ACC112 (cell line): ENCODE results near the gene DCP1B.

ENCODE experiments used
- H2AFZ ChIP-seq: fragments of 200-600 bp; sonication (generic); one replicate; pipeline ENCODE4 v1.6.0; 2017; ENCODE audit warnings: antibody characterized with exemption, low read length; ENCODE audit not compliant: unreplicated experiment
- H3K27ac ChIP-seq: fragments of 200-600 bp; sonication (generic); 2 replicates; pipeline ENCODE4 v1.5.1; 2014; ENCODE audit warnings: low read depth, mild to moderate bottlenecking, antibody characterized with exemption, low read length, moderate library complexity
- H3K27me3 ChIP-seq: fragments of 200-600 bp; sonication (generic); 2 replicates; pipeline ENCODE4 v1.6.1; 2014; ENCODE audit warnings: mild to moderate bottlenecking, antibody characterized with exemption, low read length, moderate library complexity, mixed read lengths; ENCODE audit not compliant: insufficient read depth
- H3K36me3 ChIP-seq: fragments of 200-600 bp; sonication (generic); 2 replicates; pipeline ENCODE4 v1.6.1; 2016; ENCODE audit warnings: mild to moderate bottlenecking, antibody characterized with exemption, low read length, moderate library complexity, mixed read lengths; ENCODE audit not compliant: insufficient read depth
- H3K4me1 ChIP-seq: fragments of 200-600 bp; sonication (generic); one replicate; pipeline ENCODE4 v1.6.1; 2016; ENCODE audit warnings: low read length, mixed read lengths; ENCODE audit not compliant: insufficient read depth, unreplicated experiment, control insufficient read depth
- H3K4me3 ChIP-seq: fragments of 200-600 bp; sonication (generic); 2 replicates; pipeline ENCODE4 v1.5.1; 2014; ENCODE audit warnings: mild to moderate bottlenecking, low read depth, low read length
- H3K79me2 ChIP-seq: fragments of 200-600 bp; sonication (generic); one replicate; pipeline ENCODE4 v1.6.0; 2016; ENCODE audit warnings: low read length; ENCODE audit not compliant: control insufficient read depth, unreplicated experiment, insufficient read depth

The DCP1B gene

GRCh38 chr12:2017546-2018337 is 13.5 kb upstream of the DCP1B start:
- no peak overlapping the region for H2AFZ ChIP-seq
- peaks cover 35% of the 10 kb centered on the region for H3K27me3 ChIP-seq
- H3K79me2 ChIP-seq: no peaks in the 10 kb centered on the region
- H3K4me3 ChIP-seq: no peak overlapping the region
- no peak overlapping the region for H3K27ac ChIP-seq
- no peaks in the 10 kb centered on the region for H3K4me1 ChIP-seq
- H3K36me3 ChIP-seq: no peaks in the 10 kb centered on the region

GRCh38 chr12:2016862-2017545 is 12.7 kb upstream of the DCP1B start:
- H2AFZ ChIP-seq: no peak overlapping the region
- H3K4me1 ChIP-seq: no peaks in the 10 kb centered on the region
- no peak overlapping the region for H3K27ac ChIP-seq
- H3K79me2 ChIP-seq: no peaks in the 10 kb centered on the region
- peaks cover 28% of the 10 kb centered on the region for H3K27me3 ChIP-seq
- H3K36me3 ChIP-seq: no peaks in the 10 kb centered on the region
- H3K4me3 ChIP-seq: no peak overlapping the region

GRCh38 chr12:2014231-2014630 is 10.0 kb upstream of the DCP1B start:
- no peak overlapping the region for H2AFZ ChIP-seq
- H3K79me2 ChIP-seq: no peaks in the 10 kb centered on the region
- H3K27ac ChIP-seq: no peak overlapping the region
- H3K4me3 ChIP-seq: no peak overlapping the region
- no peaks in the 10 kb centered on the region for H3K36me3 ChIP-seq
- no peaks in the 10 kb centered on the region for H3K4me1 ChIP-seq
- H3K27me3 ChIP-seq: peaks cover 5% of the 10 kb centered on the region; the same call in 1 of the 2 replicates

- no peak overlapping the region for H3K4me3 ChIP-seq
- H3K27me3 ChIP-seq: no peaks in the 10 kb centered on the region
- no peaks in the 10 kb centered on the region for H3K36me3 ChIP-seq
- H3K4me1 ChIP-seq: no peaks in the 10 kb centered on the region
- H2AFZ ChIP-seq: no peak overlapping the region
- no peak overlapping the region for H3K27ac ChIP-seq
- no peaks in the 10 kb centered on the region for H3K79me2 ChIP-seq
Observed at GRCh38 chr12:2013527-2014223, 9.4 kb upstream of the DCP1B start.

- no peaks in the 10 kb centered on the region for H3K27me3 ChIP-seq
- H3K4me3 ChIP-seq: no peak overlapping the region
- H3K27ac ChIP-seq: no peak overlapping the region
- no peaks in the 10 kb centered on the region for H3K79me2 ChIP-seq
- H3K4me1 ChIP-seq: no peaks in the 10 kb centered on the region
- H2AFZ ChIP-seq: no peak overlapping the region
- H3K36me3 ChIP-seq: no peaks in the 10 kb centered on the region
Observed at GRCh38 chr12:2013086-2013485, 8.8 kb upstream of the DCP1B start.

GRCh38 chr12:2011643-2012607 is 7.7 kb upstream of the DCP1B start:
- Histone ChIP-seq H2AFZ (no peak overlapping the region), H3K36me3 (no peaks in the 10 kb centered on the region), H3K4me3 (no peak overlapping the region), H3K79me2 (no peaks in the 10 kb centered on the region), H3K27me3 (no peaks in the 10 kb centered on the region), H3K4me1 (no peaks in the 10 kb centered on the region), H3K27ac (no peak overlapping the region)

GRCh38 chr12:2009623-2010022 is 5.4 kb upstream of the DCP1B start:
- no peak overlapping the region for H3K4me3 ChIP-seq
- H3K27me3 ChIP-seq: no peaks in the 10 kb centered on the region
- H2AFZ ChIP-seq: no peak overlapping the region
- no peaks in the 10 kb centered on the region for H3K79me2 ChIP-seq
- H3K27ac ChIP-seq: no peak overlapping the region
- no peaks in the 10 kb centered on the region for H3K36me3 ChIP-seq
- no peaks in the 10 kb centered on the region for H3K4me1 ChIP-seq

- Histone ChIP-seq H3K36me3 (no peaks in the 10 kb centered on the region), H3K4me1 (no peaks in the 10 kb centered on the region), H3K4me3 (no peak overlapping the region), H2AFZ (no peak overlapping the region), H3K27me3 (no peaks in the 10 kb centered on the region), H3K27ac (no peak overlapping the region), H3K79me2 (peaks cover under 1% of the 10 kb centered on the region)
Observed at GRCh38 chr12:2008677-2009076, 4.4 kb upstream of the DCP1B start.

GRCh38 chr12:2003676-2004112 is 563 bp downstream of the DCP1B start:
- Histone ChIP-seq H3K4me1 (peaks cover 12% of the 10 kb centered on the region), H3K4me3 (peak overlapping the region; percentile 91), H3K36me3 (no peaks in the 10 kb centered on the region), H3K27ac (peak overlapping the region; percentile 72), H2AFZ (peak overlapping the region; percentile 63), H3K27me3 (no peaks in the 10 kb centered on the region), H3K79me2 (peaks cover 27% of the 10 kb centered on the region)
